Hepatocyte (in vitro differentiated cells): ENCODE data around the gene HOMER1. TPM values are rescaled to one million over a fixed set of nuclear protein-coding genes. Genes with fewer than 3 reads are reported as not detected.

ENCODE experiments used
- DNase-seq: peaks from one replicate; pipeline ENCODE4 v3.0.0-alpha.2; 2016; ENCODE audit warnings: low spot score
- H2AFZ ChIP-seq: fragments of 200-600 bp; sonication (generic); 2 replicates; pipeline ENCODE4 v1.6.0; 2016; ENCODE audit warnings: antibody characterized with exemption, mild to moderate bottlenecking
- H3K27ac ChIP-seq: fragments of 200-600 bp; sonication (generic); 2 replicates; pipeline ENCODE4 v1.5.1; 2016; ENCODE audit warnings: mild to moderate bottlenecking
- H3K27me3 ChIP-seq: fragments of 200-600 bp; sonication (generic); 2 replicates; pipeline ENCODE4 v1.6.1; 2016
- H3K36me3 ChIP-seq: fragments of 200-600 bp; sonication (generic); replicated peaks from 2 replicates; pipeline ENCODE4 v1.5.1; 2016; ENCODE audit warnings: low read depth; ENCODE audit not compliant: insufficient read depth
- H3K4me1 ChIP-seq: fragments of 200-600 bp; sonication (generic); 2 replicates; pipeline ENCODE4 v1.5.1; 2016; ENCODE audit warnings: mild to moderate bottlenecking, moderate library complexity; ENCODE audit not compliant: insufficient read depth
- H3K4me2 ChIP-seq: fragments of 200-600 bp; sonication (generic); 2 replicates; pipeline ENCODE4 v1.6.0; 2016
- H3K4me3 ChIP-seq: fragments of 200-600 bp; sonication (generic); 2 replicates; pipeline ENCODE4 v1.5.1; 2016; ENCODE audit warnings: mild to moderate bottlenecking
- H3K79me2 ChIP-seq: fragments of 200-600 bp; sonication (generic); 2 replicates; pipeline ENCODE4 v1.6.0; 2017; ENCODE audit warnings: mild to moderate bottlenecking
- H3K9me2 ChIP-seq: fragments of 200-600 bp; sonication (generic); replicated peaks from 2 replicates; pipeline ENCODE4 v1.6.0; 2017; ENCODE audit warnings: mild to moderate bottlenecking; ENCODE audit not compliant: insufficient read depth
- H3K9me3 ChIP-seq: fragments of 200-600 bp; sonication (generic); 2 replicates; pipeline ENCODE4 v1.5.1; 2016; ENCODE audit warnings: low read depth, mild to moderate bottlenecking
- H4K20me1 ChIP-seq: fragments of 200-600 bp; sonication (generic); 2 replicates; pipeline ENCODE4 v1.6.0; 2016; ENCODE audit warnings: mild to moderate bottlenecking; ENCODE audit not compliant: insufficient read depth, poor library complexity, severe bottlenecking
- CTCF ChIP-seq: fragments of 200-600 bp; sonication (generic); IDR thresholded peaks from 2 replicates; pipeline ENCODE4 v1.5.1; 2016; ENCODE audit warnings: antibody characterized with exemption, mild to moderate bottlenecking; ENCODE audit not compliant: poor library complexity
- EZH2 ChIP-seq: fragments of 200-600 bp; sonication (generic); IDR thresholded peaks from 2 replicates; pipeline ENCODE4 v1.6.1; 2016; ENCODE audit warnings: antibody characterized with exemption, mild to moderate bottlenecking, borderline replicate concordance
- EZH2phosphoT487 ChIP-seq: fragments of 200-600 bp; sonication (generic); IDR thresholded peaks from one replicate; pipeline ENCODE4 v1.6.1; 2018; ENCODE audit warnings: antibody characterized with exemption, mild to moderate bottlenecking, low read depth, moderate library complexity; ENCODE audit not compliant: unreplicated experiment, severe bottlenecking
- WGBS: methylation state at CpG from one replicate; pipeline ENCODE4 v1.1.6; 2016; ENCODE audit warnings: low lambda C conversion rate; ENCODE audit errors: missing lambda C conversion rate; 5-methylcytosine and 5-hydroxymethylcytosine counted together
- polyA plus RNA-seq: library from polyadenylated mRNA; unstranded; fragments of >200 nt; fragmentation: Nextera tagmentation; extraction: Ambion mirVana; gene quantifications from 2 replicates; pipeline ENCODE4 v1.2.1, GENCODE V29; 2016
- total RNA-seq: library from RNA; depleted of rRNA; stranded (reverse); fragments of >200 nt; gene quantifications from 2 replicates; pipeline ENCODE4 v1.2.3, GENCODE V29; 2014

The HOMER1 gene
- total and polyA plus RNA-seq, 2 experiments from 2014 or later = 12.0 to 14.2 TPM

- Histone ChIP-seq H3K4me1 (peaks cover 15% of the 10 kb centered on the region), H3K27ac (peak overlapping the region; percentile 99), H3K27me3 (no peaks in the 10 kb centered on the region), H3K4me3 (peak overlapping the region; percentile 79), H4K20me1 (no peaks in the 10 kb centered on the region), H3K36me3 (no peaks in the 10 kb centered on the region), H2AFZ (peak overlapping the region; percentile 59), H3K79me2 (peaks cover 33% of the 10 kb centered on the region), H3K9me2 (no peaks in the 10 kb centered on the region), H3K9me3 (no peaks in the 10 kb centered on the region), H3K4me2 (peak overlapping the region; percentile 90)
- TF ChIP-seq CTCF (no peak), EZH2phosphoT487 (no peak), EZH2 (no peak)
- 2% methylated on average over 33 of the region's 38 CpGs for WGBS
- DNase-seq = peak; percentile 96
Observed at GRCh38 chr5:79514391-79515105, 614 bp upstream of the HOMER1 start.

- H3K9me3 ChIP-seq = no peaks in the 10 kb centered on the region
- no peak for TF ChIP-seq EZH2
- TF ChIP-seq EZH2phosphoT487 = no peak
- TF ChIP-seq CTCF = no peak
- H3K27me3 ChIP-seq = no peaks in the 10 kb centered on the region
- peak overlapping the region; percentile 90 for H3K4me2 ChIP-seq
- H3K79me2 ChIP-seq = peaks cover 41% of the 10 kb centered on the region
- H3K36me3 ChIP-seq = no peaks in the 10 kb centered on the region
- peak overlapping the region; percentile 59 for H2AFZ ChIP-seq
- no peaks in the 10 kb centered on the region for H4K20me1 ChIP-seq
- DNase-seq = no peak
- peak overlapping the region; percentile 99 for H3K27ac ChIP-seq
- peak overlapping the region; percentile 79 for H3K4me3 ChIP-seq
- H3K4me1 ChIP-seq = peaks cover 13% of the 10 kb centered on the region
- WGBS = under 1% methylated on average over 26 of the region's 26 CpGs
- no peaks in the 10 kb centered on the region for H3K9me2 ChIP-seq
Observed at GRCh38 chr5:79513308-79513703, 628 bp downstream of the HOMER1 start.

- peaks cover 10% of the 10 kb centered on the region for H3K4me1 ChIP-seq
- peaks cover 47% of the 10 kb centered on the region for H3K79me2 ChIP-seq
- peak overlapping the region; percentile 90 for H3K4me2 ChIP-seq
- TF ChIP-seq EZH2 = no peak
- no peak for TF ChIP-seq CTCF
- no peak for TF ChIP-seq EZH2phosphoT487
- no peaks in the 10 kb centered on the region for H3K36me3 ChIP-seq
- H4K20me1 ChIP-seq = no peaks in the 10 kb centered on the region
- peak; percentile 38 for DNase-seq
- WGBS = under 1% methylated on average over 29 of the region's 29 CpGs
- H3K27ac ChIP-seq = peak overlapping the region; percentile 99
- H3K27me3 ChIP-seq = no peaks in the 10 kb centered on the region
- peak overlapping the region; percentile 79 for H3K4me3 ChIP-seq
- peak overlapping the region; percentile 59 for H2AFZ ChIP-seq
- no peaks in the 10 kb centered on the region for H3K9me2 ChIP-seq
- H3K9me3 ChIP-seq = no peaks in the 10 kb centered on the region
Observed at GRCh38 chr5:79512471-79513307, 1.2 kb downstream of the HOMER1 start.
